Pancreas (tissue), 10 donors: ENCODE data around the gene USB1. TPM values are rescaled to one million over a fixed set of nuclear protein-coding genes. Genes with fewer than 3 reads are reported as not detected.

Source experiments
- ATAC-seq, 4 donors: fragments of 200-7000 bp; cut with Tn5 transposase; one replicate each; pipeline versions ENCODE4 v1.8.0 to v1.9.1; 2020; ENCODE audit warnings: mild to moderate bottlenecking in 4 of 4, moderate library complexity in 4 of 4
- DNase-seq, 6 donors: peaks; one replicate each; pipeline ENCODE4 v3.0.0-alpha.2; 2020
- FAIRE-seq: peaks from 2 replicates; lab custom pipeline; 2012; peaks lifted over from hg19 to GRCh38; lab: Jason Lieb, UNC
- H3K27ac ChIP-seq, 4 donors: fragments of 200-600 bp; sonication (generic); 1 replicate in 3 of 4; 2 replicates in 1 of 4; pipeline versions ENCODE4 v1.5.0 to v1.8.0; 2020
- H3K27me3 ChIP-seq, 4 donors: fragments of 200-600 bp; one replicate each; pipeline ENCODE4 v1.8.0; 2021
- H3K36me3 ChIP-seq, 3 donors: fragments of 200-600 bp; sonication (generic) in 1 of 3; one replicate each; pipeline versions ENCODE4 v1.5.0 to v1.8.0; 2020 to 2021
- H3K4me1 ChIP-seq, 3 donors: fragments of 200-600 bp; one replicate each; pipeline ENCODE4 v1.8.0; 2021
- H3K4me3 ChIP-seq, 4 donors: fragments of 200-600 bp; sonication (generic) in 2 of 4; one replicate each; pipeline versions ENCODE4 v1.5.0 to v1.8.0; 2020 to 2021
- H3K9me3 ChIP-seq, 4 donors: fragments of 200-600 bp; one replicate each; pipeline ENCODE4 v1.8.0; 2021
- CTCF ChIP-seq, 4 donors: fragments of 200-600 bp; sonication (generic) in 3 of 4; IDR thresholded peaks; one replicate each; pipeline versions ENCODE4 v1.5.0 to v1.8.0; 2021; ENCODE audit warnings: antibody characterized with exemption in 4 of 4
- WGBS, 2 donors: extraction: QIAGEN DNeasy Blood & Tissue Kit; methylation state at CpG; one replicate each; pipeline ENCODE4 v1.1.7; 2013; 5-methylcytosine and 5-hydroxymethylcytosine counted together
- intact Hi-C, 3 donors: fragments of 100-400 bp; cut with DNase I; formaldehyde crosslinking; loops; one replicate each; pipeline versions ENCODE4 v1.11.1 to v1.14.2; 2022
- polyA plus RNA-seq, 2 donors: library from polyadenylated mRNA; stranded (reverse); fragments of 200-250 nt; gene quantifications; one replicate each; pipeline ENCODE4 v1.2.3, GENCODE V29; 2013
- total RNA-seq, 6 donors: library from RNA; stranded (reverse); fragmentation: NEBNext Ultra II Directional in 4 of 6; extraction: Animal tissue kit (Norgen Biotek cat#: 25700) in 4 of 6; gene quantifications; one replicate each; pipeline versions ENCODE4 v1.2.1 to v1.2.4, GENCODE V29; 2021 to 2023
- donor health status: healthy with polysubstance abuse.
- donor health status: DM: no; HTN: no; CAD: no; lungs with moderate emphysema.
- donor health status: DM: no; HTN: no; CAD: no.
- donor health status: control.
- donor health status: control.
- donor health status: Bipolar disorder and iron deficiency.
- donor health status: DM: yes; HTN: yes; CAD: no.
- donor health status: DM: no; HTN: no; CAD: no.
- donor health status: DM: no; HTN: no; CAD: no.
- donor health status: DM: yes; HTN: yes; CAD: no.

USB1 gene
- total and polyA plus RNA-seq, 8 donors: 13.5 to 23.6 (median 17.7) TPM

DNA sequence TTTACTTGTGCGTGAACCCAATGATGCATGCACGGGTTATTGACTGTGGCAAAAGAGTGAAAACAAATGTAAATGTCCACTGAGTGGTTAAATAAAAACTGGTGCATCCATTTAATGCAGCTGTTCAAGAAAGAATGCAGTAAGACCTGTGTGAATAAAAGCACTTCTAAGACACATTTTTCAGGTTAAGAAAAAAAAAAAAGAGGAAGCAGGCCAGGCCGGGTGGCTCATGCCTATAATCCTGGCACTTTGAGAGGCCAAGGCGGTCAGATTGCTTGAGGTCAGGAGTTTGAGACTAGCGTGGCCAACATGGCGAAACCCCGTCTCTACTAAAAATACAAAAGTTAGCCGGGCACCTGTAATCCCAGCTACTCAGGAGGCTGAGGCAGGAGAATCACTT is 42.1 kb upstream of the USB1 start:
- no peaks in the 10 kb centered on the region for H3K36me3 ChIP-seq
- no peak for DNase-seq
- H3K4me3 ChIP-seq: no peak overlapping the region
- H3K27ac ChIP-seq: no peak overlapping the region
- no peak for TF ChIP-seq CTCF (IDR thresholded peaks at IDR 0.05)
- no peak for FAIRE-seq
- no peaks in the 10 kb centered on the region for H3K27me3 ChIP-seq
- no peaks in the 10 kb centered on the region for H3K4me1 ChIP-seq
- intact Hi-C loops: no loop called here
- 86 to 93% methylated on average over 8 of the region's 8 CpGs for WGBS, 2 donors
- no peaks in the 10 kb centered on the region for H3K9me3 ChIP-seq
- ATAC-seq: no peak

GRCh38 chr16:57959804-57960203 is 41.4 kb upstream of the USB1 start:
- ATAC-seq: no peak

DNA sequence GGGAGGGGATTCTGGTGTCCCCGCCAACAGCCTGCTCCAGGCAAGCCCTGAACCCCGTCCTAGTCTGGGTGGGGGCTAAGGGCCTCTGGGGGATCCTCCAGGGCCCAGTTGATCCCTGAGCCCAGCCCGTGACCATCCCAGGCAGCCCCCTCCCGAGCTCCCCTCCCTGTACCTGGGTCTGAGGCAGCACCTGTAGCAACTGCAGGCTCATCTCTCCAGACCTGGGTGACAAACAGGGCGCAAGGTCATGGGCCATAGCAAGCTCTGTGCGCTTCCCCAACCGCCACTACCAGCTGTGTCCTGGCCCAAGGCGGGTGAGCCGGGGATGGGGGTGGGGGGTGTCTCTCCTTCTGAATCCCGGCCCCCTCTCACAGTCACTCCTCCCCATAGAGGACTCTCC is 40.9 kb upstream of the USB1 start:
- H3K4me3 ChIP-seq: no peak overlapping the region
- TF ChIP-seq CTCF (IDR thresholded peaks at IDR 0.05): no peak
- no peaks in the 10 kb centered on the region for H3K27me3 ChIP-seq
- H3K9me3 ChIP-seq: no peaks in the 10 kb centered on the region
- ATAC-seq: no peak
- H3K4me1 ChIP-seq: no peaks in the 10 kb centered on the region
- WGBS, 2 donors: 73 to 90% methylated on average over 7 to 10 of the region's 10 CpGs
- no peak for FAIRE-seq
- H3K36me3 ChIP-seq: no peaks in the 10 kb centered on the region
- intact Hi-C loops: no loop called here
- DNase-seq: no peak
- no peak overlapping the region for H3K27ac ChIP-seq

More at GRCh38 chr16:57959804-57960203, 41.4 kb upstream of the USB1 start:
- no peak for FAIRE-seq
- H3K27me3 ChIP-seq: no peaks in the 10 kb centered on the region
- H3K36me3 ChIP-seq: no peaks in the 10 kb centered on the region
- H3K9me3 ChIP-seq: no peaks in the 10 kb centered on the region
- WGBS, 2 donors: 83 to 88% methylated on average over 9 to 11 of the region's 11 CpGs
- no peak overlapping the region for H3K4me3 ChIP-seq
- no peak for TF ChIP-seq CTCF (IDR thresholded peaks at IDR 0.05)
- no peaks in the 10 kb centered on the region for H3K4me1 ChIP-seq
- DNase-seq: no peak
- H3K27ac ChIP-seq: no peak overlapping the region
- intact Hi-C loops: no loop called here

DNA sequence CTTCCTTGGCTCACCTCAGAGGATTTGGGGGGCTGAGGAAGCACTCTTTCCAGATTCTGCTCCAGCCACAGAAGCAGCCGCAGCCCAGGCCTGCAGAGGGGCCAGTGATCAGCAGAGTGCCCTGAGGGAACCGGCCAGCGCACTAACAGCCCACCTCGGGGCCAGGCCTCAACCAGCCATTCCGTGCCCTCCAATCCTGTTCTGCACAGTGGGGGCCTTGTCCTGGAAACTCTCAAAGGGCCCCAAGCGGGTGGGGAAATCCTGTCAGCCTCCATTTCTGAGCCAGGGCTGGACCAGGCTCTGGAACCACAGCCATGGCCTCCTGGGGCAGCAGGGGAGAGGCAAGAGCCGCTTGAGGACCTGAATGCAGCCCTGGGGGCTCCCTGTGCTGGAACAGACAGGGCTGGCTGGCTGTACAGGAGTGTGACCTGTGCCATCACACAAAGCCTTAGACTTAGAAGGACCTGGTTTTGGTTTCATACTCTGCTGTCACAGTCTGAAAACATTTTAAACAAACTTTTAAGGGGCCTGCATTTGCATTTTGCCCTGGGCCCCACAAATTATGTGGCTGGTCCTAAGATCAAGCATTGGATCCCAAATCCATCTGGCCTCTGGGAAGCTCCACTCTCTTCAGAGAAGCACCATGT is 40.3 kb upstream of the USB1 start:
- 90 to 95% methylated on average over 7 of the region's 7 CpGs for WGBS, 2 donors
- DNase-seq: no peak
- intact Hi-C loops: no loop called here
- TF ChIP-seq CTCF (IDR thresholded peaks at IDR 0.05): no peak
- no peak for FAIRE-seq
- H3K9me3 ChIP-seq: no peaks in the 10 kb centered on the region
- no peaks in the 10 kb centered on the region for H3K27me3 ChIP-seq
- ATAC-seq: no peak
- no peaks in the 10 kb centered on the region for H3K4me1 ChIP-seq
- H3K4me3 ChIP-seq: no peak overlapping the region
- H3K36me3 ChIP-seq: no peaks in the 10 kb centered on the region
- H3K27ac ChIP-seq: no peak overlapping the region

DNA sequence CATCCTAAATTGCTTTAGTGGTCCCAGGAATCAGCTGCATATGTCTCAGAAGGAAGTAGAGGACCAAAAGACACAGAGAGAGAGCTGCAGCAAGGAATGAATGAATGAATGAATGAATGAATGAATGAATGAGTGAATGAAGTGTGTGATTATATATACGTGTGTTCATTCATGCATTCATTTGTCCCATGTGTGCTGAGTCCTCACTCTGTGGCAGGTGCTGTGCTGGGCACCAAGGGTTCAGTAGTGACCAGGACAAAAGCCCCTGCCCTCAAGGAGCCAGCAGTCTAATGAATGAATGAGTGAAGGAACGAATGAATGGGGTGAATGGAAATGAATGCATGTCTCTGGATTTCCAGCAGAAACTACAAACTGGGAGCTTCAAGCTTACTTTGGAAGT is 39.7 kb upstream of the USB1 start:
- H3K36me3 ChIP-seq: no peaks in the 10 kb centered on the region
- no peak for ATAC-seq
- H3K27ac ChIP-seq: no peak overlapping the region
- WGBS, 2 donors: 40 to 60% methylated on average over 2 of the region's 2 CpGs
- FAIRE-seq: no peak
- H3K27me3 ChIP-seq: no peaks in the 10 kb centered on the region
- no peaks in the 10 kb centered on the region for H3K4me1 ChIP-seq
- H3K9me3 ChIP-seq: no peaks in the 10 kb centered on the region
- DNase-seq: no peak
- TF ChIP-seq CTCF (IDR thresholded peaks at IDR 0.05): no peak
- H3K4me3 ChIP-seq: no peak overlapping the region
- intact Hi-C loops: no loop called here
